Ishikawa (cell line): ENCODE data around the gene GRM7.

Experiments used
- CEBPB ChIP-seq: IDR thresholded peaks from 2 replicates; pipeline ENCODE4 v1.6.1; 2012
- CREB1 ChIP-seq: IDR thresholded peaks from 2 replicates; pipeline ENCODE4 v1.6.1; 2012; ENCODE audit warnings: low read depth
- EGR1 ChIP-seq: IDR thresholded peaks from 2 replicates; pipeline ENCODE4 v1.6.1; 2012
- EP300 ChIP-seq: IDR thresholded peaks from 2 replicates; pipeline ENCODE4 v1.6.1; 2012; ENCODE audit warnings: borderline replicate concordance
- FOXM1 ChIP-seq: IDR thresholded peaks from 2 replicates; pipeline ENCODE4 v1.6.1; 2012; ENCODE audit warnings: low read depth, borderline replicate concordance
- NFIC ChIP-seq: IDR thresholded peaks from 2 replicates; pipeline ENCODE4 v1.6.1; 2012
- RAD21 ChIP-seq: IDR thresholded peaks from 2 replicates; pipeline ENCODE4 v1.6.1; 2012; ENCODE audit warnings: low read depth
- TAF1 ChIP-seq: IDR thresholded peaks from 2 replicates; pipeline ENCODE4 v1.6.1; 2012; ENCODE audit warnings: low read depth, mild to moderate bottlenecking
- TCF12 ChIP-seq: IDR thresholded peaks from 2 replicates; pipeline ENCODE4 v1.6.1; 2012; ENCODE audit warnings: low read depth
- TEAD4 ChIP-seq: IDR thresholded peaks from 2 replicates; pipeline ENCODE4 v1.6.1; 2012
- YY1 ChIP-seq: IDR thresholded peaks from 2 replicates; pipeline ENCODE4 v1.6.1; 2012; ENCODE audit warnings: low read depth
- ZBTB7A ChIP-seq: IDR thresholded peaks from 2 replicates; pipeline ENCODE4 v1.6.1; 2012; ENCODE audit warnings: low read depth
- TF ChIP-seq, protein P1 (sequence below): IDR thresholded peaks from 2 replicates; pipeline ENCODE4 v1.6.1; 2012; ENCODE audit warnings: low read depth, mild to moderate bottlenecking
- TF ChIP-seq, protein P2 (sequence below): IDR thresholded peaks from 2 replicates; pipeline ENCODE4 v1.6.1; 2012
- TF ChIP-seq, protein P3 (sequence below): IDR thresholded peaks from 2 replicates; pipeline ENCODE4 v1.6.1; 2012

Gene GRM7

DNA sequence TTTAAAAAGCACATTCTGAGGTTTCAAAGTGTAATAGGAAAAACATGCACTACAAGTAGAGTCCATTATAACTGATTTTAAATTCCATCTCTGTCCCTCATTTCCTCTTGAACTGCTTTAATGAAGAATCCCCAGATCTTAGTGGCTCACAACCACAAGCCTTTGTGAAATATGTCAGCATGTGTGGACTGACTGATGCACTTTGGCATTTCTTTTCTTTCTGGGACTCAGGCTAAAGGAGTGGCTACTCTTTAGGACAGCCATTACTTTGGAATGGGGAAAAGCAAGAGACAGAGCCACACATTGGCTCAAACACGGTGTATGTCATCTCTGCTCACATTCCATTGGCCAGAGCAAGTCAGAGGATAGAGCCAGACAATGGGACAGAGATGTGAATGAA lies 139.6 kb downstream of the GRM7 start:
- TF ChIP-seq FOXM1: no peak
- TF ChIP-seq ZBTB7A: no peak
- TF ChIP-seq, protein P1, sequence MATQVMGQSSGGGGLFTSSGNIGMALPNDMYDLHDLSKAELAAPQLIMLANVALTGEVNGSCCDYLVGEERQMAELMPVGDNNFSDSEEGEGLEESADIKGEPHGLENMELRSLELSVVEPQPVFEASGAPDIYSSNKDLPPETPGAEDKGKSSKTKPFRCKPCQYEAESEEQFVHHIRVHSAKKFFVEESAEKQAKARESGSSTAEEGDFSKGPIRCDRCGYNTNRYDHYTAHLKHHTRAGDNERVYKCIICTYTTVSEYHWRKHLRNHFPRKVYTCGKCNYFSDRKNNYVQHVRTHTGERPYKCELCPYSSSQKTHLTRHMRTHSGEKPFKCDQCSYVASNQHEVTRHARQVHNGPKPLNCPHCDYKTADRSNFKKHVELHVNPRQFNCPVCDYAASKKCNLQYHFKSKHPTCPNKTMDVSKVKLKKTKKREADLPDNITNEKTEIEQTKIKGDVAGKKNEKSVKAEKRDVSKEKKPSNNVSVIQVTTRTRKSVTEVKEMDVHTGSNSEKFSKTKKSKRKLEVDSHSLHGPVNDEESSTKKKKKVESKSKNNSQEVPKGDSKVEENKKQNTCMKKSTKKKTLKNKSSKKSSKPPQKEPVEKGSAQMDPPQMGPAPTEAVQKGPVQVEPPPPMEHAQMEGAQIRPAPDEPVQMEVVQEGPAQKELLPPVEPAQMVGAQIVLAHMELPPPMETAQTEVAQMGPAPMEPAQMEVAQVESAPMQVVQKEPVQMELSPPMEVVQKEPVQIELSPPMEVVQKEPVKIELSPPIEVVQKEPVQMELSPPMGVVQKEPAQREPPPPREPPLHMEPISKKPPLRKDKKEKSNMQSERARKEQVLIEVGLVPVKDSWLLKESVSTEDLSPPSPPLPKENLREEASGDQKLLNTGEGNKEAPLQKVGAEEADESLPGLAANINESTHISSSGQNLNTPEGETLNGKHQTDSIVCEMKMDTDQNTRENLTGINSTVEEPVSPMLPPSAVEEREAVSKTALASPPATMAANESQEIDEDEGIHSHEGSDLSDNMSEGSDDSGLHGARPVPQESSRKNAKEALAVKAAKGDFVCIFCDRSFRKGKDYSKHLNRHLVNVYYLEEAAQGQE: no peak
- TF ChIP-seq TCF12: no peak
- no peak for TF ChIP-seq TEAD4
- no peak for TF ChIP-seq EGR1
- TF ChIP-seq, protein P2, sequence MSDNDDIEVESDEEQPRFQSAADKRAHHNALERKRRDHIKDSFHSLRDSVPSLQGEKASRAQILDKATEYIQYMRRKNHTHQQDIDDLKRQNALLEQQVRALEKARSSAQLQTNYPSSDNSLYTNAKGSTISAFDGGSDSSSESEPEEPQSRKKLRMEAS: no peak
- TF ChIP-seq TAF1: no peak
- no peak for TF ChIP-seq NFIC
- TF ChIP-seq CEBPB: no peak
- no peak for TF ChIP-seq RAD21
- no peak for TF ChIP-seq EP300

DNA sequence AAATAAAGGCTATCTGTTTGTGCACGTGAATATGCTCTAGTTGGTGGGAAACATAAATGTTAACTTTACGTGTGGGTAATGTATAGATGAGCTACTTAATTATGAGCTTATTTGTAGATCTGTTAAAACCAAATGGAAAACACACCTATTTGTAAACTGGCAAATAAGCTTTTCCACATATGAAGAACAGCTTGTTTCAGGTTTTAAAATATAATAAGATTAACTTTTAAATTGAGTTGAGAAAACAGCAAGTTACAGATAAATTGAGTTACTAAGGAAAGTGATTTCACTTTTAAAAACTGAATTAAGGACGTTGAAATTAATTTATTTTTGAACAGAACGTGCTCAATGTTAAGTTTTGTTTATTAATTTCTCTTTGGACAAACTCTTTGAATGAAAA lies 140.5 kb downstream of the GRM7 start:
- TF ChIP-seq, protein P1: no peak
- TF ChIP-seq ZBTB7A (no peak), EGR1 (no peak), TEAD4 (no peak), FOXM1 (no peak), YY1 (no peak), TCF12 (no peak), EP300 (no peak), TAF1 (no peak), NFIC (no peak), CREB1 (no peak), RAD21 (no peak), CEBPB (no peak)
- TF ChIP-seq, protein P2: no peak
- TF ChIP-seq, protein P3, sequence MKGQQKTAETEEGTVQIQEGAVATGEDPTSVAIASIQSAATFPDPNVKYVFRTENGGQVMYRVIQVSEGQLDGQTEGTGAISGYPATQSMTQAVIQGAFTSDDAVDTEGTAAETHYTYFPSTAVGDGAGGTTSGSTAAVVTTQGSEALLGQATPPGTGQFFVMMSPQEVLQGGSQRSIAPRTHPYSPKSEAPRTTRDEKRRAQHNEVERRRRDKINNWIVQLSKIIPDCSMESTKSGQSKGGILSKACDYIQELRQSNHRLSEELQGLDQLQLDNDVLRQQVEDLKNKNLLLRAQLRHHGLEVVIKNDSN: no peak

DNA sequence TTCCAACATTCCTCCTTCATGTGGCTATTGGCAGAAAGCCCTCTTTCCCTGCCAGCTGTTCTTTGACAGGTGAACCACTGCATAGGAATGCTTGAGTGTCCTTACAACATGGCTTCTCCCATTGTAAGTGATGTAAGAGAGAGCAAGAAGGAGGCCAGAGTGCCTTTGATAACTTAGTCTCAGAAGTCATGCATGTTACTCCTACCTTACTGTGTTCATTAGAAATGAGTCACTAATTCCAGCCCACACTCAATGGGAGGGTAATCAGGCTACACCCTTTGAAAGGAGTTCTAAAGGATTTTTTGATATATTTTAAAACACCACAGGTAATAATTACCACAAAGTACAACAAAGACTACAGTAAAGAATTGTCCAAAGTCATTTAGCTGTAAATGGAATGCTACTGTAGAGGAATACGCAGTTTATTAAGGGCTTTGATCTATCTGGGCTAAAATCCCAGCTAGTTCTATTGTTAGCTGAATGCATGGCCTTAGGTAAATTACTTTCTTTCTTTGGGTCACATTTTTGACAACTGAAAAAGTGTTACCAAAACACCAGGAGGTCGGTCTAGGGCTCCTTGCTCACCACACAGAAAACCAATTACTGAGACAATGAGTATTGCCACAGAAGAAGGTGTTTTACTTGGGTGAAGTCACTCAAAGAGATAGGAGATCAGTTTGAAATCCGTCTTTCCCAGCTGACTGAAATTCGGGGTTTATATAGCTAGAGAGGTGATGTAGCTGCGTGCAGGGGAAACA lies 154.9 kb downstream of the GRM7 start:
- TF ChIP-seq, protein P3: no peak
- TF ChIP-seq TEAD4: no peak

DNA sequence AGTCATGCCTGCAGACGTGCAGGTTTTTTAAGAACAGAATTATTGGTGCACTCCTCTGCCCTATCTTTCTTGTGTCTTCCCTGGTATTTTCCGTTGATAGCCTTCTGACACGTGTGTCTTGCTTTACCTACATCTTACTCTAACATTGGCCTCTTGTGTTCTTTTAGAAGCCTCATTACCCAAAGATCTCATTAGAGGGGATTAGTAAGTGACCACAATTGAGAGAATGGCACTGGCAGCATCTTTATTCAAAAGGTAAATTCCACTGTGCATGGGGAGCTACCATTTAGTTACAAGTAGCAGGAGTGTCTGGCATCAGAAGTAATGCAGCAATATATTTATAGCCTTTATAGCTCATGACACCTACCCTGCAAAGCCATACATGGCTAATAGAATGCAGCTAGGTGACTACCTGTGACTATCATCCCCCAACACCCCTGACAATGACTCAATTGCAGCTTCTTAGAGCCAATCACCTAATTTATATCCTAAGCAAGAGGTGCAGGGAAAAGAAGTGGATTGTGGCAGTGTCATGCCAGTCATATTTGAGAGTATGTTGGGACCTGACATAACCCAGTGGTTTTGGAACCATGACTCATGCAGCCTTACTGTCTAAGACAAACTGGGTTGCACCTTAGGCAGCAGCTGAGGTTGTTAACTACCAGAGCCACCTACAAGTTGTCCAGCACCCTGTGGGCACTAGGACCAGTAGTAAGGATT lies 164.8 kb downstream of the GRM7 start:
- TF ChIP-seq CREB1 (no peak), TCF12 (no peak), EGR1 (no peak), RAD21 (no peak)

DNA sequence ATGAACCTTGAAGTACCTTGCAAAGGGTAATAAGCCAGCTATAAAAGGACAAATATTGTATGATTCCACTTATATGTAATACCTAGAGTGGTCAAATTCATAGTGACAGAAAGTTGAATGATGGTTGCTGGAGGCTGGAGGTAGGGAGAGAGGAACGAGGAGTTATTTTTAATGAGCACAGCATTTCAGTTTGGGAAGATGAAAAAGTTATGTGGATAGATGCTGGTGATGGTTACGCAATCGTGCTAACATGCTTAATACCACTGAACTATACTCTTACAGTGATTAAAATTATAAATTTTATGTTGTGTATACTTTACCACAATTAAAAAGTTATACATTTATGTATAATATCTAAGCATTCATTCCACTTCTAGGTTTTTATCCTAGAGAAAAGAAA lies 168.6 kb downstream of the GRM7 start:
- TF ChIP-seq YY1: no peak
- TF ChIP-seq, protein P1: no peak
- TF ChIP-seq TCF12: no peak
- TF ChIP-seq, protein P2: no peak
- TF ChIP-seq CREB1: no peak
- no peak for TF ChIP-seq CEBPB
- TF ChIP-seq RAD21: no peak
- no peak for TF ChIP-seq EP300
- no peak for TF ChIP-seq FOXM1
- TF ChIP-seq NFIC: no peak
- TF ChIP-seq ZBTB7A: no peak
